Stromal cell of bone marrow (primary cell): ENCODE measurements around the gene GJA4.

ENCODE experiments used
- DNase-seq: peaks from one replicate; pipeline ENCODE4 v3.0.0-alpha.2; 2012; ENCODE audit warnings: low read depth

Gene GJA4

DNA sequence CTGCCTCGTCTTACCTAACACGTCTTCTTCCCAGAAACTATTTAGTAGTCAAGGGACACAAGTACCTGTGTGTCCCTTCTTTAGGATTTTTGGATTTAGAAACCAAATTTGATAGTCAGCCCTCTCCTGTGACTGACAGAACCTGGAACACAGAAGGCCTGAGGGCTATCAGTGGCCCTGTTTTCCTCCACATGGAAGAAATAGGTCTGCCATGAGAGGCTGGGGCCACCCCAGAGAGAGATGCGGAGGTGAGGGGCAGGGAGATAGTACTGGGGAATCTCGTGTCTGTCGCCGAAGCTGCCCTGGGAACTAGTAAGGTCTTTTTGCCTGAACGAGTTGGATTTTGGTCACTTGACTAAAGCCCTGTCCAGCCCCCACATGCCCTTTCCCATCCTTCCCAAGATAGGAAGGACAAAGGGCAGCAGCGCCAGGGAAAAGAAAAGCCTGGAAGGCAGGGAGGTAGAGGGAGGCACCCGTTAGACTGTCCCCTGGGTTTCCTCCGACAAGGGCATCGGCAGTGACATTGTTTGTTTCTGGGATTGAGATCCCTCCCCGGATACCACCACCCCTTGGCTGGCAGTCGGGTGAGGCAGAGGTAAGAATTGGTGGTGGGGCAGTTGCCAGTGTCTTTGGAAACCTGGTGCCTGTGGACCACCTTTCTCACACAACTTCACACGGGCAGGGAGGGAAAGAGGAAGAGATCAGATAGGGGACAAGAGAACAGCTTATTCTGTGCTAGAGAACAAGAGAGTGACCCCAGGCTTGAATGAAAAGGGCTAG is 46.9 kb downstream of the GJA4 start:
- DNase-seq: no peak

GRCh38 chr1:34840426-34840825 is 47.6 kb downstream of the GJA4 start:
- DNase-seq: no peak

DNA sequence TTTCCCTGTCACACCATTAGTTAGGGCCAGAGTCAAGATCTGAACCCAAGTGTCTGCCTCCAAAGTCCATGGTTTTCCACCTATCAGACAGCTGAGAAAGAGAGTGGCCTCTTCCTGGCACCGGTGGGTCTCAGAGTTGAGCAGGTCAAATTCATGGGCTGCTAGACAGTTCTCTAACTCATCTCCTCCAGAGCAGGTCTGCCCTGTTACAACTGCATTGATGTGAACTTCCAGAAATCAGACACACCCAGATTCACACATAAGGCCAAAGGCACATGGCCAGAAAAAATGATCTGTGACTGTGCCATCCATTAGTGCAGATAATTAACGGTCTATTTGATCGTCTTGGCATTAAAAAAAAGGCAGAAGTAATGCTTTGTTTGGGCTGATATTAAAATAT is 49.3 kb downstream of the GJA4 start:
- no peak for DNase-seq

DNA sequence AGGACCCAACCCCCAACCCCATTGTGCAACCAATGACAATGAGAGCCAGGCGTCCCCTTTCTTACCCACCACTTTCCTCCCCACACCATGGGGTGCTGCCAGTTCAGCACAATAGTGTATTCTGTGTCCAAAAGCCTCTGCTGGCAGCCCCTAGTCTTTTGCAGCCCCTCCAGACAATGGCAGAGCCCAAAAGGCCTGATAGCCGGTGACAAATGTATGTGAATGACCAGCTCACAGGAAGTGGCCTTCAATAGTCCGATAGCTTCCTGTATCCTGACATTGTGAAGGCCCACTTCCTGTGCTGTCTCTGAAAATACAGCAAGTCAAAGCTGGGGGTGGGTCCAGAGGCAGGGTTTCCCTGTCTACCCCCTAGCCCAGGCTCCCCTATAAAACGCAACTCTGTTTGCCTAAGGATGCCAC is 50.2 kb downstream of the GJA4 start:
- no peak for DNase-seq

DNA sequence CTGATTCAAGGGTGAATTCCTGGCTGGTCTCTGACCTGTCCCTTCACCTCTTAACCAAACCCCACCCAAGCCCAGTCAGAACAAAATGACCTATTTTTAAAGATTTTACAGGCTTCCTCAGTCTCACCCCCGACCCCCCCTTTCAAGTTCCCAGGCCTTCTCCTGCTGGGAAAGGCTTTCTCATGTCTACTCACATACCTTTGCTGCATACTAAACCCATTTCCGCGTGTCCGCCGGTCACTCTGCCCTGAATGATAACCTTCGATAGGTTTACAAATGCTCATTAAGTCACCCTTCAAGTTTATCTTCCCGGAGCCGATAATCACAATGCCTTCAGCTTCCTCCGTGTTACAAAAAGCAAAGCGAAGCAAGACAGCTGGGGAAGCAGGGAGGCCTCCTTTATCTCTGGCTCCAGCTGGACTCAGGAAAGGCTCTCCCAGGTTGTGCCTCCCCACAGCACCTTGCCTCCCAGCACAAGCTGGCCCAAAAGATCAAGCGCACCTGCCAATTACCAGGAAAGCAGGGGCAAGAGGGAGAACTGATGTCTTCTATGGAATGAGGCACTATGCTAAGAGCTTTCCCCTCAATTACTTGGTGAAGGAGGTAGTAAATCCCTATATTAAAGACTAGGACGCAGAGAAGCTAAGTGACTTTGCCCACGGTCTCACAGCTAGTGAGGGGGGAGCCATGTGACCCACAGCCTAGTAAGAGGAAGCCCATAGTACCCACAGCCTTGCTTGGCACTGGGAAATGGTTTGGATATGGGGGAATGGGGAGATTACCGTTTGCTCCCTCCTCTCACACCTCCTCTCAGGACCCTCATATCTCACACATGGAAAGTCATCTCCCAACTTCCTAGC is 50.8 kb downstream of the GJA4 start:
- DNase-seq: no peak

GRCh38 chr1:34844252-34844634 is 51.4 kb downstream of the GJA4 start:
- no peak for DNase-seq
